HG03342 (cell line): ENCODE data around the gene COQ10B.
"Not testable (repeated sequence)": the region's sequence is repeated elsewhere in the genome, so short reads cannot be mapped to it uniquely, and the experiment has no call there.

Source experiments
- ATAC-seq: cut with Tn5 transposase; IDR thresholded peaks from one replicate; pipeline ENCODE4 v1.9.1; 2021; ENCODE audit warnings: mild to moderate bottlenecking, moderate library complexity; ENCODE audit not compliant: unreplicated experiment

The COQ10B gene

DNA sequence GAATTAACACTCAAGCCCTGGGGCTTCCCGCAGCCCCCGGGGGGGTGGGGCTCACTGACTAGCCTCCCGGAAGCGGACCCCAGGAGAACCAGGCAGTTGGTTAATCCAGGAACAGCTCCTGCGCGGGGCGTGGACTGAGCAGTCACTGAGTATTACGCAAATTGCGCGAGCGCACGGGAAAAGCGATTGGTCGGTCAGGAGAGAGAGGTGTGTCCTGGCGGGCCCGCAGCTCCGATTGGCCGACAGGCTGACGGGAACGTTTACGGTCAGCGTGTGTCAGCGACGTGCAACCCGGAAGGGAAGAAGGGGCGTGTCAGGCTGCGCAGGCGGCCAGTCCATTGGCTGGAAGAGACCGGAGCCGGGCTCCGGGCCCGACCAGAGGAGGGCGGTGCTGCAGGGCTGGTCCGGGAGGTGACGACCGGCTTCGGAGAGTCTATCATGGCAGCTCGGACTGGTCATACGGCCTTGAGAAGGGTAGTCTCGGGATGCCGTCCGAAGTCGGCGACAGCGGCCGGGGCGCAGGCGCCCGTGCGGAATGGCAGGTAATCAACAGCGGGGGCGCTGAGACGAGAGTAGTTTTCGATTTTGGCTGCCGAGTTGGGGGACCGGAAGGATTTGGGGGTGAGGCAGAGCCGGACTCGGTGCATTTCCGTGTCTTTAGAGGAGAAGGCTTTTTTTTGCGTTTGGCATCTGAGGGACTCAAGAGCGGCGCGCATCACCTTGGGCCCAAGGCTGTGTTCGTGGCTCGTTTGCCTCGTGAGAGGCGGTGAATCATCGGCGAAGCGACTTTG, at the start of gene COQ10B:
Gene COQ10B, plus strand, starts transcription at position 430 of the 791 bp plus-strand sequence. Its CDS starts 9 bp downstream, at position 439.
- peak; percentile 95 for ATAC-seq

DNA sequence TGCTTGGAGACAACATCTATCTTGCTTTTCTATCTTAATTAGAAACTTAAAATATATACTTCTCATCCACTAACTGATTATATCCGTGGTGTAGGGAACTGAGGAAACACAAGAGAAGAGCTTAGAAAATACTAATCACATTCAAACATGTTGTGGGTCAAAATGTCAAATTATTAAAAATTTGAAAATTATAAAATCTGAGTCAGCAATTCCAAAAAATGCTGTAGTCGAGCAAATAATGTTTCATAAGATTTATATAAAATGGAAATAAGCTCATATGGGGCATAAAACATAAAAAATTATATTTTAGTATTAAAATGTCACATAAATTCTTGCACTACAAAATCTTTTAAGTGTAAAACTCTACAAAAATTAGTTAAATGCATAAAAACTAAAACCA, 47.8 kb upstream of the COQ10B start:
- no peak for ATAC-seq

DNA sequence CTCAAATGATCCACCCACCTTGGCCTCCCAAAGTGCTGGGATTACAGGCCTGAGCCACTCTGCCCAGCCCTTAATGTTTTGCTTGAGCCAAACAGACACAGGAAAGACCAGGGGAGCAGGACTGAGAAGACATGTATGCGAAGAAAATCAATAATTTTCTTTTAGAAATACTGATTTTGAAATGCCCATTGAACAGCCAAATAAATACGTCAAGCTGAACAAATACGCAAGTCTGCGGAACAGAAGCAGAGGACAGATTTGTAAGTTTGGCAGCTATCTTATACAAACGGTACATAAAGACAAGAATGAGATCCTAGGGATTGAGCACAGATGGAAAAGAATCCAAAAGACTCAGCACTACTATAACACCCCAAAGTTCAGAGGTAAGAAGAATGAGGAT, 39.3 kb upstream of the COQ10B start:
- ATAC-seq = no peak

DNA sequence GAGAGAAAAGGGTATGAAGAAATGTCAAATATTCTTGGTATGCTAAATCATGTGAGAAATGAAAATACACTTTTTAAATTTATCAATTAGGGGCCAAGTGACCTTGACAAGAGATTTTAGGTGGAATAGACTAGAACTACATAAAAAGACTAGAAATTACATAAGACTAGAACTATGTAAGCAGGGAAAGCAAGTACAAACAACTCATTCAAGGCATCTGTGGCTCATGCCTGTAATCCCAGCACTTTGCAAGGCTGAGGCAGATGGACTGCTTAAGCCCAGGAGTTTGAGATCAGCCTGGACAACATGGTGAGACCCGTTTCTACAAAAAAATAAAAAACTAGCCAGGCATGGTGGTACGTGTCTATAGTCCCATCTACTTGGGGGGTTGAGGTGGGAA, 38.8 kb upstream of the COQ10B start:
- ATAC-seq = no peak

DNA sequence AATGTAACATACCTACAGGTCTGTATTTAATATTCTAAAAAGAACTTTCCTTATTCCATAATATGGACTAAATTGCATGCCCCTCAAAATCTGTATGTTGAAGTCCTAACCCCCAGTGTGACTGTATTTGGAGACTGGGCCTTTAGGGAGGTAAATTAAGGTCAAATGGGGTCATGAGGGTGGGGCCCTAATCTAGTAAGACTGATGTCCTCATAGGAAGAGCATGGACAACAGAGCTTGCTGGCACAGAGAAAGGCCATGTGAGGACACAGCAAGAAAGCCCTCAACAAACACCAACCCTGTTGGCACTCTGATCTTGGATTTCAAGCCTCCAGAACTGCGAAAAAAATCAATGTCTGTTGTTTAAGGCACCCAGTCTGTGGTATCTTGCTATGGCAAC, 37.1 kb upstream of the COQ10B start:
- ATAC-seq = no peak

DNA sequence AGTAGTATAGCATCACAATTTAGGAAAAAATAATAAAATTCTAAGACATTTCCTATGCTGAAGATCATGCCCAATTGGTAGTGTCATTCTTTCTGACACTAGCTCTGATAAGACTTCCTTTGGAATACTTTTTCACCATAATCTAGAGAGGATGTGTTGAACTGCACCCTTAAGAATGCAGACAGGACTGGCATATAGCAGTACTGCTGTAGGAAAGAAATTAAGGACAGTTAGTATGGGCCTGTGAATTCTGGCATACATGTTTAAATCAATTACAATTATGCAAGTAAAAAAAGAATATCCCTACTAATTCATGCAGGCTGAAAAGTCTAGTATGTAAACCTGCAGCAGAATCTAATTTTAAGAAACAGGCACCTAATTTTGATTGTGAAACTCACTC, 33.9 kb upstream of the COQ10B start:
- no peak for ATAC-seq

DNA sequence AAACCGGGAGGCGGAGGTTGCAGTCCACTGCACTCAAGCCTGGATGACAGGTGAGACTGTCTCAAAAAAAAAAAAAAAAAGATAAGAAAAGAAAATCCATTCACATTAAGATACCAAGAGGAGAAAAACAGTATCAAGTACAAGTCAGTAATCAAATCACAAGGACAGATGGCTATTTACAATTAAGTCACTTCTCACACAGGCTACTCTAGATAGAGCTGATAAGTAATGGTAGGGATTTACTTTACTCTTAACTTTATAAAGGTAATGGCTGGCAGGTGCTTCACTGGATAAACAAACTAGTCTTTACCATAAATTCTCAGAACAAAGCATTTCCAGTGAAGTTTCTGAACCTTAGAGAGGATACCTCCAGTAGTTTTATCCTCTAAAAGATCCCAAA, 30.0 kb upstream of the COQ10B start:
- no peak for ATAC-seq

DNA sequence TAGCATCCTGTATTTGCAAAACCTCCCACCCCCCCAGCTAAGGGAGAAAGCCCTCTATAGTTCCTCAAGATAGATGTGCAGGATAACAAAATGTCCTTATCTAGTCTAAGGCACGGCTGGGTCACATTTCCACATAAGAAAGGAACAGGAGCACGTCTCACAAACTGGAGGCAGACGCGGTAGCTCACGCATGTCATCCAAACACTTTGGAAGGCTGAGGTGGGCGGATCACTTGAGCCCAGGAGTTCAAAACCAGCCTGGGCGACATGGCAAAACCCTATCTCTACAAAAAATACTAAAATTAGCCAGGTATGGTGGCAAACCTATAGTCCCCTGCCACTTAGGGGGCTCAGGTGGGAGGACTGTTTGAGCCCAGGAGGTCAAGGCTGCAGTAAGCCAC, 27.8 kb upstream of the COQ10B start:
- no peak for ATAC-seq

DNA sequence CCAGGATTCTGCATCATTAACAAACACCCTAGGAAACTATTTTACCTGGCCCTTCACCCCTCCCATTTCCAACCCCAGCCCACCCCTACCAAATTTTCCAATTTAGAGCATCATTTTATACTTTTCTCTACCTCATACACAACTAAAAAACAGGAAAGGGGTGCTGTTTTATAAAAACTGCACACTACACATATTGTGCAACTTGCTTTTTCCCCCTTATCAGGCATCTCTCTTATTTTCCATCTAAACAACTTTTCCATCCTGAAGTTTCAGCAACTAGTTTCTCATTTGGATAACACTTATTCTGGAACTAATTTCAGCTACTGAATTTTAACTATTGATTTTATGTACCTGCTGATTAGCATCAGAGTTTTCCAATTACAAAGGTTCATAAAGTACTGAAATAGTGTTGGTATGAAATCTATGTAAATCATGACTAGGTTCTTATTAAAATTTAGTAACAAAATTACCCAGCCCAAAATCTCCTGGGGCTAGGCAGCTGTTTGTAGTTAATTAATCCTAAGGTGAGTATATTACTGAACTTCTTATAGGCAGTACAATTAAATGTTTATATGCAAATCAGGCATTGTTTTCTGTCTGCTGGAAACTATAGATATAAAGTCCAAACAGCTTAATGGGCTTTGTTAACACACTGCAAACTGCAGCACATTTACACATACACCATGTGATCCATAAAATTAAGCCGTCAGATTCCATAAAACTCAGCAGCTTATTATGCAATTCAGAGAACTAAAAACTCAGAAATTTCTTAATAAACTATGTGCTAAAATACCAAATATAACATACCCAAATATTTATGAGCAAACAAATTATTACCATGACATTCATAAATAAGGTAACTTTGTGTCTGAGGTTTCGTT, 26.4 kb upstream of the COQ10B start:
- ATAC-seq = no peak

DNA sequence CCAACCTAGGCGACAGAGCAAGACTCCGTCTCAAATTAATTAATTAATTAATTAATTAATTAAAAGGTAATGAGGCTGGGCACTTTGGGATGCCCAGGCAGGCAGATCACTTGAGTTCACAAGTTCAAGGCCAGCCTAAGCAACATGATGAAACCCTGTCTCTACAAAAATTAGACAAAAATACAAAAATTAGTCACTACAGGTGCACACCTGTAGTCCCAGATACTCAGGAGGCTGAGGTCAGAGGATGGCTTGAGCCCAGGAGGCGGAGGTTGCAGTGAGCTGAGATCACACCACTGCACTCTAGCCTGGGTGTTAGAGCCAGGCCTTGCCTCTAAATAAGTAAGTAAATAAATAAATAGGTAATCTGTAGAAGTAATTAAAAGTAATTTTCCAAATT, 25.4 kb upstream of the COQ10B start:
- no peak for ATAC-seq

DNA sequence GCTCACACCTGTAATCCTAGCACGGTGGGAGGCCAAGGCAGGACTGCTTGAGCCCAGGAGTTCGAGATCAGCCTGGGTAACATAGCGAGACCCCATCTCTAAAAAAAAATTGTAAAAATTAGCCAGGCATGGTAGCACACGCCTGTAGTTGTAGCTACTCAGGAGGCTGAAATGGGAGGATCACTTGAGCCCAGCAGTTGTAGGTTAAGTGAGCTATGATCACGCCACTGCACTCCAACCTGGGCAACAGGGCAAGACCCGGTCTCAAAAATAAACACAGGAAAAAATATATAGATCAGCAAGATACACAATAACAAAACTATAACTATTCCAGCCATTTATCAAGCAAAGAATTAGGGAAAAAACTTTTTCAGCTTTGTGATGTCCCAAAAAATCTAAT, 21.5 kb upstream of the COQ10B start:
- no peak for ATAC-seq

DNA sequence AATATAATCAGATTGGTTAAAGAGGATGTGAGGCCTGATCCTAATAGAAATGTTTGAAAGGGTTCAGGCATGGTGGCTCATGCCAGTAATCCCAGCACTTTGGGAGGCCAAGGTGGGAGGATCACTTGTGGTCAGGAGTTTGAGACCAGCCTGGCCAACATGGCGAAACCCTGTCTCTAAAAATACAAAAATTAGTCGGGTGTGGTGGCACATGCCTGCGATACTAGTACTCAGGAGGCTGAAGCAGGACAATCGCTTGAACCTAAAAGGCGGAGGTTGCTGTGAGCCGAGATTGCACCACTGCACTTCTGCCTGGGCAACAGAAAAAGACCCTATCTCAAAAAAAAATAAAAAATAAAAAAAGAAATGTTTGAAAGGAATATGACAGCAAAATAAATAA, 20.8 kb upstream of the COQ10B start:
- ATAC-seq = not testable (repeated sequence)

DNA sequence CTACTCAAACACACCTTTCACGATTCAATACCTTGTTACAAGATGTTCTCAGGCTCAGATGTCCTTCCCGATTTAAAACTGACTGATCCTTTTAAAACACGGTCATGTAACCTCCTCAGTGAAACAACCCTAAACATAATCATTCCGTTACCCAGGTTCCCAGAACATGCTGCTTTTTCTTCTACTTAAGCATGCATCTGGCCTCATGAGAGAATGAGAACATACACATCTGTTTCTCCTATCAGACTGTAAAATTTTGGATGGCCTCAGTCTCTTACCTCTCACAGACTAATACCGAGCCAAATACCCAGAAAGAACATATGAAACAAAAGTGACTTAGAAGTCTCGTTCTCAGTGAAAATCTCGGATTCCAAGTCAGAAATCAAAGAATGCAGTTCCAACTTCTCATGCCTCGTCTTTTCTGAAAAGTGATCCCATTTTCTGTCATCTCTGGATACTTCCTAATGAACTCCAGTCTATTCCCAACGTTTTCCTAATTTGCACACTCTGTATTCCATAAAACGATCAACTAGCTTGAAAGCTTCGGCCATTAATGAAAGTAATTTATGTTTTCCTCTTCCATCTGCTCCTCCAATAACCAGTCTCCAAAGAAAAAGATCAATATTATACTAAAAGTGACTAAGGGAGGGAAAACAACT, 19.4 kb upstream of the COQ10B start:
- no peak for ATAC-seq

DNA sequence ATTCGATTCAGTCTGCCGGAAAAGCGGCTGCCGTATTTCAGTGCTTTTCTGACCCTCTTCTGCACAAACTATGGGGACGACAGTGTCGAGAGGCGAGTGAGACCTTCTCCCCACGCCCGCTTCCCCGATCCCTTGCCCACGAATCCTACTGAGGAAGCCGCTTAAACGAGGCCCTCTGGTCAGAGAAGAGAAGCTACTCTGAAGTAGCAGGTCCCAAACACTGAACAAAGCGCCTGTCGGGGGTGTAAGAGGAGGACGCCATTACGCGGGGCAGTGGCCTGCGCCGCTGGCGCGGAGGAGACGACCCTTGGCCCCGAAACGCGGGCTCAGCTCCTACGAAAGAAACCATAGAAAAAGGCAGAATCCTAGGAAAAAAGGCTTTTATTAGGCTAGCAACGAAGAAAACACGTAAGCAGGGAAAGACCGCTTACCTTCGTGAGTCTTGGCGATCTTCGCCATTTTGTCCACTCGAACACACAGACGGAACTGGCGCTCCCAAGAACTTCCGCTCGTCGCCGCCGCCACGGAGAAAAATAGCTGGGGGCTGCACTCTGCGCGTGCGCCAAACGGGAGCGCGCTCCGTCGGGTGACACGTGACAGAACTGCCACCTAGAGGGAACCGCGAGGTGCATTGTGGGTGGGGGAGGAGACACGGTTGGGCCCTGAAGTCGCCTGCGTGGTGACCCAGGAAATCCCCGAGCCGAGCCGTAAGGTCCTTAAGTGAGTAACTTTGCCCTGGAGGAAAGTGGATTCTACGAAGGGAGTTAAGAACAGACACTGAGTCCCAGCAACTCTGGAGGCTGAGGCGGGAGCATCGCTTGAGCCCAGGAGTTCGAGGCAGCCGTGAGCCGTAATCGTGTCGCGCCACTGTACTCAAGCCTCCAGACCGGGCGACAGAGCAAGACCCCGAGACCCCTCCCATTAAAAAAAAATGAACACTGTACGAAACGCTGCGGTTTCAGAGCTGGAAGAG, 18.5 kb upstream of the COQ10B start, which contains the start of gene SF3B1:
Gene SF3B1, minus strand, starts transcription at position 488 of the 973 bp plus-strand sequence. Its CDS starts 29 bp downstream, at position 459.
- peak; percentile 95 for ATAC-seq

DNA sequence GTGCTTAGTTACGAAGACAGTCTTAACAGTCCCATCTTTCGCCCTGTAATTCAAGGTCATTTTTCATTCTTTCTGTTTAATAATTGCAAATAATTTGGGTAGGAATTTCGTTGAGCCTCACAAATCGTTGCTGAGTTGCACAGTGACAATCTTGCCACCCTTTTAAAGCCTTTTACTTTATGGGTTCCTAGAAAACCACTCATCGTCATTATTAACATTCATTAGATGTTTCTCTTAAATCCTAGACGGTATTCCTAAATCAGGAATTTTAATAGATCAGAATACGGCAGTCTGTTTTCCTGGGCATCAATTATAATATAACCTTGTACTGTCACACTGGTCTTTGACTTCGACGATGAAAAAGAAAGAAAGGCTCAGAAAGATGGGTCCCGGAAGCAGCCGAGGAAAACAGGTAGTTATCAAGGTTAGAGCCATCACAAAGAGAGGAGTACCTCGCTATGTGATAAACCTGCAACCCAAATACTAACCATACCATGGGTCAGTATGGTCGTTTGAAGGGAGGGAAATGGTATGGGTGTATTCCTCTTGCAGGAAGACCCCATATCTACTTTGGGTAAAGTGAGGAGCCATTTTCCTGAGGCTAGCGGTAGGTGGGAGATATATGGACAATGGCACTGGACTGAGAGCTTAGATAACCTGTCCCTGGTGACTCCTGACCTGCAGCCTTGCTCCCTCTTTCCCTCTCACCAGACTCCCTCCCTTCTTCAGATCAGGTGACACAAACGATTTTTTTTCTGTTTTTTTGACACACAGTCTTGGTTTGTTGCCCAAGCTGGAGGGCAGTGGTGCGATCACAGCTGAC, 17.5 kb upstream of the COQ10B start:
- ATAC-seq = no peak

DNA sequence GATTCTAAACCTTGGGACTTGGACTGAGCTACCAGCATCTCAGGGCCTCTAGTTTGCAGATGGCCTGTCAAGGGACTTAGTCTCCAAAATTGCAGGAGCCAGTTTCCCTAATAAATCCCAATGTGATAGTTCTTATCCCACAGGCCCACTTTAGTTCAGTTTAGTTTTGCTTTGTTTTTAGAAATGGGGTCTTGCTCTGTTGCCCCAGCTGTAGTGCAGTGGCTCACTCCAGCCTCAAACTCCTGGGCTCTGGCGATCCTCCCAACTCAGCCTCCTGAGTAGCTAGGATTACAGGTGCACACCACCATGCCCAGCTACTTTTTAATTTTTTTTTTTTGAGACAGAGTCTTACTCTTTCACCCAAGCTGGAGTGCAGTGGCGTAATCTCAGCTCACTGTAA, 16.0 kb upstream of the COQ10B start:
- ATAC-seq = no peak

DNA sequence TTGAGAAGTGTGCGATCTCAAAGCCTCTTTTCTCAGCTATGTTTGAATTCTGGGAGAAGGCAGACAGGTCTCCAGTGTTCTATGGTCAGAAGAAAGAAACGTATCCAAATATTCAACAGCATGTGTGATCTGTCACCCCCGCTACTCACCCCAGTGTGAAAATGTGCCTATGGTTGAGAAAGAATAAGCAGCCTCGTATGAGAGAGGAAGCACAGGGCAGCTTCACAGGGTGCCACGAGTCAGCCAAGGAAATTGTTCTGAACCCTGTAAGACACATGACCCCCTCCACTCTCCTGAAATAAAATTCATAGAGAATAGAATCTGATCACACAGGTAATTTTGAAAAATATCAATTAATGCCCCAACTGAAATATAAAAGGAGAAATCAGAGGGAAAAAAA, 10.5 kb upstream of the COQ10B start:
- no peak for ATAC-seq

DNA sequence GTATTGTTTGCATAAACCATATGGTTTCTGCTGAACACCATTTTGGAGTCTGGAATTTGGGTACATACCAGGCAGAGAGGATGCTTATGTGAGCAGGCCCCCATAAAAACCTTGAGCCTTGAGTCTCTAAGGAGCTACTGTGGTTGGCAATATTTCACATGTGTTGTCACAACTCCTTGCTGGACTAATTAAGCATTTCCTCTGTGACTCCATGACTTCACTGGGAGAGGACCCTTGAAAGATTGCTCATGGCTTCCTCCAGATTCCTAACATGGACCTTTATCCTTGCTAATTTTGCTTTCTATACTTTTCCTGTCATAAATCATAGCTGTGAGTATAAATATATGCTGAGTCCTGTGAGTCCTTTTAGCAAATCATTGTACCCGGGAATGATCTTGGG, 7.6 kb upstream of the COQ10B start:
- no peak for ATAC-seq

DNA sequence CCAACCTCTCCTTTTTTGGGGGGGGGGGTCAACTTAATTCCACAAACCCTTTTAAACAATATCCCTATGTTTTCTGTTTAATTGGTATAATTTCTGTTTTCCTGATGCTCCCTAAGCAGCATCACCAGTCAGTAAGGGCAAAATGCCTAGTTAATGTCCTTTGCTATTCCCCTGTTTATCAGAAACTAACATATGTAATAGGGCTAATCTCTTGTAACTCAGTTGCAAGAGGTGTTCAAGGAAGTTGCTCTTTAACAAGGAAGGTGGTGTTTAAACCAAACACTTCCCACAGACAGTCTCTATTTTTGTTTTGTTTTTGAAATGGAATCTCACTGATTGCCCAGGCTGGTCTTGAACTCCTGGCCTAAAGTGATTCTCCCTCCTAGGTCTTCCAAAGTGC, 6.5 kb upstream of the COQ10B start:
- ATAC-seq = no peak
